NCI-H1436 treated with DMSO at 0.1 percent for 48 hours (cell line): ENCODE measurements around the gene RAD51B.
"Not testable (repeated sequence)": the region's sequence is repeated elsewhere in the genome, so short reads cannot be mapped to it uniquely, and the experiment has no call there.

ENCODE experiments used
- DNase-seq: peaks from one replicate; lab custom pipeline; 2025; lab: John Stamatoyannopoulos, UW

Gene RAD51B

DNA sequence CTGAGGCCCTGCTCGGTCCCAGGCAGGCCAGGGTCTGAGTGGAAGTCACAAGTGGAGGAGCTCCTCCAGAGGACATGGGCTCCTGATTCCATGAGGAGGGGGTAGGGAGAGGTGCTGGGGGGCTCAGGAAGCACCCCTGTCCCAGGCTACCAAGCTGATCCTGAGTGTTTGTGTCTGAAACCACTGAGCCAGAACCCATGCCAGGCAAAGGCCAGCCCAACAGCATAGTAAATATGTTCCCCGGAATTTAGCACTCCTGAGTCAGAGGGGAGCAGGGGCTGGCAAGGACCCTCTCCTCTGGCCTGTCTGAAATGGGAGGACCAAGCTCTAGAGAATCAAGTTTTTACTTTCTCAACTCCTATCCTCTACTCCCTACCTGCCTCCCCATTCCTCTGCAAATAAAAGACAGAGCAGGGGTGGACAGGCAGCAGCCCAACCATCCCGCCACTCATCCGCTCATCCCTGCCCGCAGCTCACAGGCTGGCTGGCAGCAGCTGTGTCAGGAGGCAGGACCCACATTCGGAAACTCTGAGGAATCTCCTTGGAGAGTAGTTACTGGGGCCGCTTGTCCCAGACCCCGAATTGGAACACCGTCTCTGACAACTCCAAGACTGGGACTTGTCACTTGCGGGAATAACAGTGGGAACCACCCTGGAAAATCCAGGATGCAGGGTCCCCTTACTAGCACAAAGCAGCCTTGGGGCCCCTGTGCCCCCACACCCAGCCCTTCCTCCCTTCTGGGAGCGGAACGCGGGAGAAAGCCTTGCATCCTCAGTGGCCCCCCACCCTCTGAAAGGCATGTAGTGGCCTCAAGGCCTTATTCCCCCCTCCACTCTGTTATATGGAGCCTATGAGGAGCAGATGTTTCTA, 870.7 kb downstream of the RAD51B start:
- no peak for DNase-seq

DNA sequence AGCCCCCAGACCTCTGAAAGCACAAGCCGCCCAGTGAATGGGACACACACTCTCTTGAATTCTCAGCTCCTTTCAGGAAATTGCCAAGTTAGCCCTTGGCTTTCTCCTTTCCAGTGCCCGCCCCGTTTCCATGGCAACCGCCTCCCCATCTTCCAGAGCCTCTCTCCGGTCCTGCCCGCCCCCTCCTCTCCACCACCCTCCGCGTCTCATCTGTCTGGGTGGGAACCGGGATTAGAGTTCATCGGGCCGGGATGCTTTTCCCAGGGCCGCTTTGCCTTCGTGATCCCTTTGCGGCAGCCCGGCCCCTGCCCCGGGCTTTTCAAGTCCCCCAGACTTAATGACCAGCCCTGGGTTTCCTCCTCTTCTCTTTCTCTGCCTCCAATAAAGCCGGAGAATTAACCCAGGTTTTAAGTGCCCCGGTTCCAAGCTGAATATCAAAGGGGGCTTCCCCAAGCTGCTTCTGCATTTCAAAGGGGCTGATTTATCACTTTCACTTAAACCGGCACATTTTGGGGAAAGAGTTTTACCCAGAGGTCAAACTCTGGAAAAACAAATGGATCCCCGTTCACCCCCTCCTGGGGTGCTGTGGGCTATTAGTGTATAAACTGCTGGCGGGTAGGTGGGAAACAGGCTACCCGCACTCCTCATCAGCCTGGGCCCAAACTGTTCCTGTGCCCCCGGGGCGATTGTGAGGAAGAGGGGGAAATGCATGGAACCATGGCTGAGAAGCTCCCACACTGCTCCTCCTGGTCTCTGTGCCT, 871.6 kb downstream of the RAD51B start:
- DNase-seq: no peak

DNA sequence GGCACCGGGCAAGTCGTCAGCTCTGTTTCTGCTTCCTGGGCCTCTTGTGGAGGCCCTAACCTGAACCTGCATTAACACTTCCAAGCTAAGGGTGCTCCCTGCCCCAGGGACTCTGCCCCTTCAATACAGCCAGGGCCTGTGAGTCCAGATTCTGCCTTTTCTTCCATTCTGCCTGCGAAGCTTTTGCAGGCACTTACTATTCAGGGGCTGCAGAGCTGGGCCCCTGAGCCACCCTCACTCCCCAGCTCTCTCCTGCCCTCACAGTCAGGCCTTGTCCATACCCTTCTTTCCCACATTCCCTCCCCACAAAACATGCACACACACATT, 872.2 kb downstream of the RAD51B start:
- DNase-seq: no peak

DNA sequence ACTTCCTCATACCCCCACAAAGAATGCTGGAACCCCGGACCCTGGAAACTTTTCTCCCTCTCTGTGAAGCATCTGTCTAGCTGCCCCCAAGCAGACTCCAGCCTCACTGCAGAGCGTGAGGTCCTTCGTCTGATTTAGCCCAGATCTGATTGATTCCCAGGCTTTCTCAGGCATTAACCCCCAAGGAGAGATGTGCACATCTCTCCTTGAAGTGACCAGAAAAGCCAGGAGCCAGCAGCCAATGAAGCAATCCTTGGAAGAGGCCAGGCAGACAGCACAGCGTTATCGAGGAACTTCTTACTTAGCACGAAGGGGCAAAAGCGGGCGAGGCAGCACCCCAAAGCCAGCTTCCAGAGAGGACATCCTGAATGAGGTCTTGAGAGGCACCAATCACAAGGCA, 872.6 kb downstream of the RAD51B start:
- DNase-seq: no peak

DNA sequence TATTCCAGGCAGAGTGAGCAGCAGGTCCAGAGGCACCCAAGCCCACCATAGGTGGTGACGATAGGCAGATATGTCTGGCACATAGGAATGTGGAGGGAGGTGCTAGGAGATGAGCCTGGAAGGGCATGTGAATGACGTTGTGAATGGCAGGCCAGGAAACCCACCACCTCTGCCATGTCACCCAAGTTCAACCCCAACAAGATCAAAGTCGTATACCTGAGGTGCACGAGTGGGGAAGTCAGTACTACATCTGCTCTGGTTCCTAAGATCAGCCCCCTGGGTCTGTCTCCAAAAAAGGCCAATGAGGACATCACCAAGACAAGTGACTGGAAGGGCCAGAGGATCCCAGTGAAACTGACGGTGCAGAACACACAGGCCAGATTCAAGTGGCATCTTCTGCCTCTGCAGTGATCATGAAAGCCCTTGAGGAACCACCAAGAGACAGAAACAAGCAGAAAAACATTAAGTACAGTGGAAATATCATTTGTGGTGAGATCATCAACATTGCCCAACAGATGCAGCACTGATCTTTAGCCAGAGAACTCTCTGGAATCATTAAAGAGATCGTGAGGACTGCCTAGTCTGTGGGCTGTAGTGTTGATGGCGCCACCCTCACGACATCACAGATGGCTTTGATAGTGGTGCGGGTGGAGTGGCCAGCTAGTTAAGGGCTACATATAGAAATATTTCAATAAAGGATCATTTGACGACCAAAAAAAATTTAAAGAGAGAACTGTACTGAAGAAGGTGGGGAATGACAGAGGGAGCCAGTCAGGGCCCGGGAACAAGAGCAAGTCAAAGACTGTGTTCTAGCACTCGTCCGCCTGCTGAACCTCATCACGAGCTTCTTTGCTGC, 873.6 kb downstream of the RAD51B start:
- DNase-seq: no peak

DNA sequence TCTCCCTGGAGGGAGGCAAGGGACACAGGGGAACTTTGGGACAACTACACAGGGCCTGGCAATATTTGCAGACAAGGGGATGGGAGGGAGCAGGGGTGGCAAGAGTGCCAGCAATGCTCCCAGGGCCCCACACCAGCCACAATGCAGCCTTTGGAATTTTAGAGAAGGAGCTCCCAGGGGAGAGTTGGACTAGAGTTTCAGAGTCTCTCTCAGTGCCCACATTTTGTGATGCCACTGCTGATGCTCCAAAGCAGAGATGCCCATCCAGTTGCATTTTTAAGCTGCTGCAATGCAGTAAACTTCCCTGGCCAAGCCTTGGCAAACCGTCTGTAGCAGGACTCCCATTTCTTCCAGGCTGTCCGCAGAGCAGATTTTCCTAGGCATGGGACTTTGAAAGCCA, 874.3 kb downstream of the RAD51B start:
- DNase-seq: no peak

DNA sequence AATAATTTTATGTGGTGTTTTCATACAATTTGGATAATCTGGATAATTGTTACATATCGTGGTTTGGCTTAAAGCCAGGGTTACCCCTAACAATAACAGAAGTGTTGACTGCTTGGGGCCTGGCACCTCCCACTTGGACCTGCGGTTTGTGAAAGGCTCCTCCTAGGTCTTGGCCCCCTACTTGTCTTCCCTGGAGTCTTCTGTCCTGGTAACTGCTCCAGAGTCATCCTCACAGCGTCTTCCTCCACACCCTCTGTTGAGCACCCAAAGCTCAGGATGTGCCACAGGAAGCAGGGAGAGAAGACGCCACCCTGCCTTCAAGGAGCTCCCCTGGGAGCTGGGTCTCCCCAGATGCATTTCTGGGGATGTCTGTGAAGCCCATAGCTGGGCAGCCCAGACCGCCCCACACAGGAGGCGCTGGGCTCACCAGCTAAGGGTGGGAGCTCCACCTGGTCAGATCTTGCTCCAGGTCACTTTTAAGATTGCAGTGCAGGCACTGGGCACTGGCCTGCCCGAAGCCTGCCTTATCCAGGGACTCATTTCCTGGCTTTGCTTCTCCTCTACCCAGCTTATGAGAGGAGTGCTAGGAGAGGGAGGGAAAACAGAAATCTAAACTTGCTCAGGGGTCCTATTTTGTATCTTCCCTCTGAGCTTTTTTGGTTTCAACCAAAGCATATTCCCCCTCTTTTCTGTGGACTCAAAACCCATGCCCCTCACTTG, 875.1 kb downstream of the RAD51B start:
- no peak for DNase-seq

DNA sequence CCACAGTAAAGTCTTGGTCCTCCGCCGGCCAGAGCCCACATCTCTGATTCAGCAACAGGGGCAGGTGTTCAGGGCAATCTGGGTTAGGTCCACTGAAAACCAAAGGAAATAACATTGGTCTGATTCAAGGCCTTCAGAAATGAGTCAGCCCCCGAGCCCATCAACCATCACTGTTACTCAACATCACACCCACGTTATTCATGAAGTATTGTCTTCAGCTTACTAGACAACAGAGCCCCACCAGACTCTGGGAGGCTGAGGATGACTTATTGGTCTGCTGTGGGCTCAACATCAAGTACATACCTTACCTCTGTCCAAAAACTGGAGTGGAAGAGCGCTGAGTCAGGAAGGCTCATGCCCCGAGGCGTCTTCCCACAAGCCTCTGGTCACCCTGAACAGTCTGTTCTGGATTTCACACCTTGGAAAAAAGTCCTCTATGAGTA, 875.8 kb downstream of the RAD51B start:
- DNase-seq: no peak

DNA sequence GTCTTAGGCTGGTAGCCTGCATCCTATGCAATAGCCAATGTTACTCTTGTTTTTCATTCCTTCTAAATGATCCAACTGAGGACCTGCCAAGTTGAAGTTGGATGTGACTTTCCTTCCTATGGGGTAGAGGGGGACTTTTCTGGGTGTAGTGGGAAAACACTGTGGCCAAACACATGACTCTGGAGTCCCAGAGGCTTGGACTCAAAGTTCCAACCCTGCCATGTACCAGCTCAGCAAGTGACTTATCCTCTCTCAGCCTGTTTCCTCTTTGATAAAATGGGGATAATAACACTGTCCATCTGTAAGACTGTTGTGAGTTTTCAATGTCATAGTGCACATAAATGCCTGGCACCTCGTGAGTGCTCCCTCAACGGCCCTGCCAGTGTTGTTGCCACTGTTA, 876.3 kb downstream of the RAD51B start:
- no peak for DNase-seq

DNA sequence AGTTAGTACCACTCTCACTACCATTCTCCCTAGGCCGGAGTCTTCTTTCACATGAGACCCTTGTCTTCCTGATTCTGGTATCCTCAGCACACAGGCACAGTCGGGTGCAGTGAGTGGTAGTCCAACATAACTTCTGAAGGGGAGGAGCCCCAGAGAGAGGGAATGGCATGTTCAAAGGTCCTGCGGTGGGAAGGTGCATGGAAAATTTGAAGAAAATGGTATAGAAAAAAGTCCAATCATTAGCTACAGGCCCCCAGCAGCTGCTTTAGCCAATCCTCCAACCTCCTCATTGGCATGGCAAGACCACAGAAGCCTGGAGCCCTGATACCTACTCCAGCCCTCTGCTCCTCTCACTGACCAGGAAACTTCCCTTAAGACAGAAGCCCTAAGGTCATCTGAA, 876.7 kb downstream of the RAD51B start:
- no peak for DNase-seq

DNA sequence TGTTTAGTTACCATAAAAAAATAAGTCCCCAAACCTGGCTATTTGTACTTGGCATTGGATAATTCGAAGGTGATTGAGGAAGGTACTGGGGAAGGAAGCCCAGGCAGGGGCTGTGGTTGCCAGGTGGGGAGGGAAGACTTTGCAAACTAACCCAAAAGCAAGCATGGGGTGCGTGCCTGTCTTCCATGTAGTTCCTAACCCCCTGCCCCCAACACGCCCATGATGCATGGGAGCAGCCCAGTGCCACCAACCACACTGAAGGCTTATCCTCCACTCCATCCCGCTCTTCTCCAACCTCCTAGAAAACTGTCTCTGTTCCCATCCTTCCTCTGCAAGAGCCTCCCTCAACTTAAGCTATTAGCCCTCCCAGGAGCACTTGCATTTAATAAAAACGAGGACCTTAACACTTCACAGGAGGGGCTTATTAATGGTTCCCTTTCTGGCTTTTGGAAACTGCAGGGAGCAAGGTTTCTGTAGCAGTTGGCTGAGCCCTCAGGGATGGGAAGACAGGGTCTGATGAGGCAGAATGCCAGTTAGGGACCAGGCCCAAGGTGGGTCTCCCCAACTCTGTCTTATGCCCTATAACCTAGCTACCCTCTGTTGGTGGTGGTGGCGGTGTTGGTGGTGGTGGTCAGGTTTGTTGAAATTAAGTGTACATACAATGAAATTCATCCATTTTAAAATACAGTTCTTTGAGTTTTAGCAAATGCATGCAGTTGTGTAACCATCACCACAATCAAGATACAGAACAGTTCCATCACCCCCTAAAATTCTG, 877.3 kb downstream of the RAD51B start:
- DNase-seq: no peak

DNA sequence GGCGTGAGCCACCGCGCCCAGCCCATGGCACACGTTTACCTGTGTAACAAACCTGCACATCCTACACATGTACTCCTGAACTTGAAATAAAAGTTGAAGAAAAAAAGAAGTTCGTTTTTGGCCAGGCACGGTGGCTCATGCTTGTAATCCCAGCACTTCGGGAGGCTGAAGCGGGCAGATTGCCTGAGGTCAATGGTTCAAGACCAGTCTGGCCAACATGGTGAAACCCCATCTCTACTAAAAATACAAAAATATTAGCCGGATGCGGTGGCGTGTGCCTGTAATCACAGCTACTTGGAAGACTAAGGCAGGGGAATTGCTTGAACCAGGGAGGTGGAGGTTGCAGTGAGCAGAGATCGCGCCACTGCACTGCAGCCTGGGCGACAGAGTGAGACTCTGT, 879.2 kb downstream of the RAD51B start:
- not testable (repeated sequence) for DNase-seq

DNA sequence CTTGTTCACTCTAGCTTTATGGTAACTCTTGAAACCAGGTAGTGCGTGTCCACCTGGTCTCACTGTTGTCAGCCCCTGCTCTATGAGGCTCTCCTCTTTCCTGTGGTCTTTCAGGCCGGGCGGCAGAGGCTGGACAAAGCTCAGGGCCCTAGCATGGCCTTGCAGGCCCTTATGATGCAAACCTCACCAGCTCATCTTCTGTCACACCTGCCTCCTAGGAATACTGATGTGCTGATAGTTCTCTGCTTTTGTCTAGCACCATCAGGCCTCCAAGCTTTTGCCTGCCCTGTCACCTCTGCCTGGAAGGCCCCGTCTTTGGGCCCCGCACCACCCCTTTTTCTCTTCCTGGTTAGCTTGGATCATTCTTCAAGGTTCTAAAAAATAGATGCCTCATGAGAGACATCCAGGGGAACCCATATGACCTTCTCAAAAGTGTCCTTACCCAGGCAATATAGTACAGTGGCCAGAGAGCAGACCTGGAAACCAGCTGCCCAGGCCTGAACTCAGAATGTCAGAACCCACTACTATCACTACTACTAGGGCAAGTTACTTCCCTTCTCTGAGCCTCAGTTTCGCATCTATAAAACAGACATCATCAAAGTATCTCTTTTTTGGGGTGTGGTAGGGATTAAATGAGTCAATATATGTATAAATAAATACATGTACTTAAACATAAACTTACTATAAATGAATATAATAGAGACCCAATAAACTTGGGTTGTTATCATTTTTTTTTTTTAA, 881.6 kb downstream of the RAD51B start:
- DNase-seq: no peak

DNA sequence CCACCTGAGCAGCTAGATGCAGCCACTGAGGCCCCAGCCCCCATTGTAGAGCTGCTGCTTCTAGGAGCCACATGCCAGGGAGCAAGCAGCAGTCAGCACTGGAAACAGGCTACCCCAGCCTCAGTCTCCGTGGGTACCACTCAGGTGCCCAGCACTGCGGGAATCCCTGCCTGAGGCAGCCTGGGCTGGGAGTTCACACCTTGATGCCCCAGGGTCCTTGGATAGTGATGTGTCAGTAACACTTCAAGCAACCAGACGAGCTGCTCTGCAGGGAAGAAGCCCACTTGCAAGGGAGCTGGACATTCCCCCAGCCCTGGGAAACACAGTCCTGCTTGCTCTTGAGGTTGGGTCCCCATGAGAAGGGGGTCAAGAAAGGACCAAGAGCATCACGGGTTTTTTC, 882.6 kb downstream of the RAD51B start:
- DNase-seq: no peak

DNA sequence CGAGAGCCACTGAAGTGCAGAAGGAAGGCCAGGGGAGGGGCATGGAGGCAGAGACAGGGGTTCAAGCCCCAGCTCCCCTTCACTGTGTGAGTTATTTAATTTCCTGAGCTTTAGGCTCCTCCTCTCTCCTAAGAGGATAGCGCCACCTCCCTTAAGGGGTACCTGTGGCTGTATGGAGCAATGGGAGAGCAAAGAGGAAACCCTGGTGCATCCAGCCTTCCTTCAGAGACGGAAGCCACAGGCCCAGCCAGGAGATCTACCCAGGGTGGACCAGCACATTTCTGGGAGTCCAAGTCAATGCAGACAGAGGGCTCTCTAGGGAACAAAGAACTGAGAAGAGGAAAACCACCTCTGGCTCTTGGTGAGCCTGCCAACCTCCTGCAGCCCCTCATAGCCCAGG, 883.0 kb downstream of the RAD51B start:
- DNase-seq: no peak

DNA sequence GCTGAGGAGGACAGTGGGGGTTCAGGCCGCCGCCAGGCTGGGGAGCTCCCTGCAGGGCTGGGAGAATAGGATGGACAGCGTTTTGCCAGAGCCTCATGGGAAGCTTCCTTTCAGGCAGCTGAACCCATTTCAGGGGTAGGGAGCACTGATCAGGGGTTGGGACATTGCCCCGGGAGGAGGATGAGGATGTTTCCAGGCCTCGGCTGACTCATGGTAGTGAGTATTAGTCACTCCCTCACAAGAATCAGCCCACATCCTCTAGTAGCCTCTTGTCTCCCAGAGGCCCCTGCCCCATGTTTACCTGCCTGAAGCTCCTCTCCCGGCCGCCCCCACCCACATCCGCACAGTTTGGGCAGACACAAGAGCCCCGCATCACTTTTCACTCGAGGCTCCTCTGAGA, 883.5 kb downstream of the RAD51B start:
- DNase-seq: no peak

DNA sequence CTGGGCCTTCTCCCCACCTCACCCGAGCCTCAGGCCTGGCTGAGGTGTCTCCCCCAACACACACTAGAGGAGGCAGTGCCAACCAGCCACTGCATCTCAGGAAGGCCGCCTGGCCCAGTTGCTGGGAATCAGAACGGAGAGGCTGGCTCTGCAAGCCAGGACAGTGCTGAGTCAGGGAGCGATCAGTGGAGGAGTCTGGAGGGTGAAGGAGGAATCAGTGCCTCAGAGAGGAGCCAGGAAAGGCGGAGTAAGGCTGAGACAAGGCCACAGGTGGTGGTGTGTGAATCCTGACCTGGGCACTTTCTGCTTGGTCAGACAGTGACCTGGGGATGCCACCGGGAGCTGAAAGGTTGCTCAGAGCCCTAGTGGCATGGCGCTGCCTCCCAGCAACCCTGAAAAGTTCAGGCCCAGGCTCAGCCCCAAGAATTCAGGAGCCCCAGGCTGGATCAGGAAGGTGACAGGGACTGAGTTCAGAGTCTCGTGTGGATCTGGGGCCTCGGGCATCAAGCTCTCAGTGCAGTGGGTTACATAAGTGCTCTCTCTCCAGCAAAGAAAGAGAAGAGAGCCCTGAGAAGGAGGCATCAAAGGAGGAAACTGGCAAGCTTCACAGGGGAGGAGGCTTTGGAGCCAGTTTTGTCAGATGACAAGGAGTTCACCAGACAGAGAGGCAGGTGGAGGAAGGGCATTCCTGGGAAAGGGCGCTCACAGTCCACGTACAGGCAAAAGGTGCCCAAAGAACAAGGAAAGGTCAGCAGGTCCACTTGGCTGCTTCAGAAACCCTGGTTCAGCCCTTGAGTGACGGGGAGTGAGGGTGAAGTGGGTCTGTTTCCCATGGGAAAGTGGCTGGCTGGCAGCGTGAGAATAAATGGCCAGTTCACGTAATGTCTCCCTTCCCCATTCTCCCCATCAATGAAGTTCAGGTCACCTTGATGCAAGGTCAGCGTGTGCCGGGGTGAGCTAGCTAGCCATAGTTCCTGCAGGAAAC, 885.4 kb downstream of the RAD51B start:
- DNase-seq: no peak

DNA sequence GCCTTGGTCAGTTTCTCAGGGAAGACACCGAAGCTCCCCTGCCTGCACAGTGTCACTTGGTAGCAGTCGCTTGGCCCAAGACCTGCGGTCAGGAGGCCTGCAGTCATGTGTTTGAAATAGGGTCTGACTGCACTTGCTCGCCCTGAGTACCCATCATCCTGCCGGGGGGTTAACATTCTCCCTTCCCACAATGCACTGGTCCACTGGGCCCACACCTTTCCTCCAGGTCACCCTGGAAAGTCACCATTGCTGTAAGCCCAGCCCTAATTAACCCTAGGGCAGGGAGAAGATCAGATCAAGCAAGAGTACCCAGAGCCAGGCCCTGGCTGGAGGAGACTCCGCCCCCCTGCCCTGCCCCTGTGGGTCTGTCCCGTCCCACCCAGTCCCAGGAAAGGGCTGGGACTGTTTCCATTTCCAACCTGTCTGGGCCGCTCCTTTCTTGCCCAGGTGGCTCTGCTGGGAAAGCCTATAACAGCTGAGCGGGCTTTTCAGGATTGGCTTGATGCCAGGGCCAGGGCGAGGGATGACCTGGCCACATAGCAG, 886.2 kb downstream of the RAD51B start:
- DNase-seq: no peak

DNA sequence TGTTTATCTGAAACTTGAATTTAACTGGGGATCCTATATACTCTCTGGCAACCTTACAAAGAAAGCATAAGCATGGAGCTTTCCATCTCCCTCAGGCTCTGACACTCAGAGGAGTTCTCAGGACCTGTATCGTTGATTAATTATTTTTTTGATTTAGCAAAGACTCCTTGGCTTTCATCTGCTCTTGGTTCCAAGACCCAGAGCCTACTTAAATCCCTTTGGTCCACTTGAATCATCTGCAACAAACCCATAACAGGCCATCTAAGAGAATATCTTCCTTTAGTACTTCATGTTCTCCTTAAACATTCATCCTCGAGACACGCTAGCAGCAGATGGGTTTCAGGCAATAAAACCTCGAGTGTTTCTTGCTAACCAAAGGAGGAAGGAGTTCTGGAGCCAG, 887.9 kb downstream of the RAD51B start:
- no peak for DNase-seq
